ENCODE results near the gene C2orf68. TPM values are rescaled to one million over a fixed set of nuclear protein-coding genes. Genes with fewer than 3 reads are reported as not detected.

C2orf68 gene
- total and polyA plus RNA-seq, 2 of the 13 experiments (the other 11 are each of a cell fraction or from before 2014, with no cell fraction given): 47.1 to 77.4 TPM

- TF ChIP-seq ZFY (CRISPR knock-in tag; IDR thresholded peaks at IDR 0.05): peak; percentile 91
- no peak for TF ChIP-seq RAD51 (IDR thresholded peaks at IDR 0.05; ENCODE audit: borderline replicate concordance)
- TF ChIP-seq SNAPC2 (CRISPR knock-in tag; IDR thresholded peaks at IDR 0.05): no peak
- TF ChIP-seq PAXIP1 (CRISPR knock-in tag; conservative IDR thresholded peaks at IDR 0.05): peak; percentile 58
- peak; percentile 72 for TF ChIP-seq POGZ (CRISPR knock-in tag; IDR thresholded peaks at IDR 0.05)
- TF ChIP-seq PAF1 (CRISPR knock-in tag; IDR thresholded peaks at IDR 0.05): no peak
- TF ChIP-seq DNMT3B (CRISPR knock-in tag; conservative IDR thresholded peaks at IDR 0.05): 0 out of 2 replicates have a peak, but pooled peaks have one; percentile 20
- TF ChIP-seq NR2C2 (CRISPR knock-in tag; IDR thresholded peaks at IDR 0.05; ENCODE audit: borderline replicate concordance): peak; percentile 63
- no peak; the same call in 1 of the 2 replicates for TF ChIP-seq ZNF275 (CRISPR knock-in tag; IDR thresholded peaks at IDR 0.05; ENCODE audit: borderline replicate concordance)
- no peak for TF ChIP-seq ZNF33A (CRISPR knock-in tag; IDR thresholded peaks at IDR 0.05; ENCODE audit: borderline replicate concordance)
- no peak; the same call in 1 of the 2 replicates for TF ChIP-seq ZBTB21 (CRISPR knock-in tag; IDR thresholded peaks at IDR 0.05)
- no peak for TF ChIP-seq ZNF292 (CRISPR knock-in tag; IDR thresholded peaks at IDR 0.05; ENCODE audit: borderline replicate concordance, low read depth)
- no peak for TF ChIP-seq KAT2B (IDR thresholded peaks at IDR 0.05; ENCODE audit: borderline replicate concordance, low read depth, low read length)
- TF ChIP-seq HIC2 (CRISPR knock-in tag; IDR thresholded peaks at IDR 0.05; ENCODE audit: low read depth): no peak
- TF ChIP-seq PHF8 (CRISPR knock-in tag; IDR thresholded peaks at IDR 0.05): peak; percentile 98
- peak; percentile 87 for TF ChIP-seq ZNF709 (CRISPR knock-in tag; IDR thresholded peaks at IDR 0.05)
- peak; percentile 84 to 89; a peak in 2 of 4 replicates for TF ChIP-seq HMGXB4 (CRISPR knock-in tag; IDR thresholded peaks at IDR 0.05; ENCODE audit: borderline replicate concordance in 1 of 2, low read depth in 1 of 2)
- TF ChIP-seq ARID3A (IDR thresholded peaks at IDR 0.05; ENCODE audit: low read depth, low read length): no peak
Observed at GRCh38 chr2:85611705-85612587, at the start of gene C2orf68 (continued).
